NCI-H1092 (cell line): ENCODE data around the gene GTF2F2.
"Not testable (repeated sequence)": the region's sequence is repeated elsewhere in the genome, so short reads cannot be mapped to it uniquely, and the experiment has no call there.

ENCODE experiments used
- DNase-seq: peaks from one replicate; lab custom pipeline; 2025; lab: John Stamatoyannopoulos, UW

GTF2F2 gene

GRCh38 chr13:45255247-45255987 is 135.1 kb downstream of the GTF2F2 start:
- DNase-seq: no peak

GRCh38 chr13:45256254-45256653 is 135.9 kb downstream of the GTF2F2 start:
- DNase-seq: no peak

DNA sequence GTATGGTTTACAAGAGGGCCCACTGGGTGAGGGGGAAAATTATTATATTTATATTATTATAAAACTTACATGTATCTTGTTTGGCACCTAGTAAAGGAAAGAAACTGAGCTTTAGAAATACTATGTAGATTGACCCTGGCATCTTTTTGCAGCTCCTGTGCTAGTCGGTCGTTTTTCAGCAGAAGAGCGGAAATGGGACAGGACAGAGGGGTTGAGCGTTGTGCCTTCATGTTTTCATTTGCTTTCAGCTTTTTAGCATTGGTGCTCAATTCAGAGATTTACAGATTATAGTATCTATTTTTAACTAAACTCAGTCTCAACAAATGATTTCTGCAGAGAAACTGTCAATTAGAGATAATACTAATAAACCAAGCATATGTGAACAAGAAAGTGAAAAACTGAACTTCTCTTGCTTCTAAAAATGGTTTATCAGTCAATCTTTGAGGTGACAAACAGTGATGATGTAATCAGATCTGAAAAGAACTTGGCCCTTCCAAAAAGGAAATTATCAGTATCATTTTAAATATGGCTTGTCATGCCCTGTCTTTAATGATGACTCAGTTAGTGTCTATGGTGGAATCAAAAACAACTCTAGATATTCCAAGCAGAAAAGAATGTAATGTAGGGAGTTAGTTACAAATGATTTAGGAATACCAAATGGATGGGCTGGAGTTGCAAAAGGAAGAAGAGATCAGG is 137.5 kb downstream of the GTF2F2 start:
- DNase-seq: no peak

GRCh38 chr13:45258334-45258675 is 138.0 kb downstream of the GTF2F2 start:
- no peak for DNase-seq

- no peak for DNase-seq
Measured at GRCh38 chr13:45267215-45267614, 146.9 kb downstream of the GTF2F2 start.

GRCh38 chr13:45269204-45269603 is 148.9 kb downstream of the GTF2F2 start:
- no peak for DNase-seq

DNA sequence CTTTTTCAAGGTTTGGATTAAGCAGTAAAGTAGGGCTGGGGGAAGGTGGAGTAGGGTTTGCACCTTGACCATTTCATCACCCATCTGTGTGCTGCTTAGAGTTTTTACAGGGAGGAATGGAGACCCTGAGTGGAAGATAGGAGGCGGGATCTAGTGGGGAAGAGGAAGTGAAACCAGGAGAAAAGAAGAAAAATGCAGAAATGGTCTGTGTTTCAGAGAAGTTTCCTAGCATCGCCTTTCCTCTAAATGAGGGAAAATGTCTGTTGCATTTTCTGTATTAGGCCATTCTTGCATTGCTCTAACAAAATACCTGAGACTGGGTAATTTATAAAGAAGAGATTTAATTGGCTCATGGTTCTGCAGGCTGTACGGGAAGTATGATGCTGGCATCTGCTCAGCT is 156.6 kb downstream of the GTF2F2 start:
- no peak for DNase-seq

GRCh38 chr13:45278096-45278645 is 157.9 kb downstream of the GTF2F2 start:
- no peak for DNase-seq

DNA sequence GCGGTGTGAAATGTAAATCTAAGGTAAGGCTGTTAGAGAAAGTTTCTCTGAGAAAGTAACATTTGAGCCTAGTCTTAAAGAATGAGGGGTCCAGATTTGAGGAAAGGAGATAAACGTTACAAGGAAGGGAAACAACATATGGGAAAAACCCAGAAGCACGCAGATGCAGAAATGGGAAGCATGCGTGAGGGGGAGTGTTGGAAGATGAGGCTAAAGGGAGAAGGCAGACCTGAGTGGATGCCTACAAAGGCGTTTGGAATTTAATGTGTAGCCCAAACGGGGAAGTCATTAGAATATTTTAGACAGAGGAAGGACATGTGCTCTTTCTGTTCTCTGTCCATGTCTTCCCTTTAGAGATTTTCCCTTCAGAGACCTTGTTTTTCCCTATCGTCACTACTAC is 159.7 kb downstream of the GTF2F2 start:
- no peak for DNase-seq

DNA sequence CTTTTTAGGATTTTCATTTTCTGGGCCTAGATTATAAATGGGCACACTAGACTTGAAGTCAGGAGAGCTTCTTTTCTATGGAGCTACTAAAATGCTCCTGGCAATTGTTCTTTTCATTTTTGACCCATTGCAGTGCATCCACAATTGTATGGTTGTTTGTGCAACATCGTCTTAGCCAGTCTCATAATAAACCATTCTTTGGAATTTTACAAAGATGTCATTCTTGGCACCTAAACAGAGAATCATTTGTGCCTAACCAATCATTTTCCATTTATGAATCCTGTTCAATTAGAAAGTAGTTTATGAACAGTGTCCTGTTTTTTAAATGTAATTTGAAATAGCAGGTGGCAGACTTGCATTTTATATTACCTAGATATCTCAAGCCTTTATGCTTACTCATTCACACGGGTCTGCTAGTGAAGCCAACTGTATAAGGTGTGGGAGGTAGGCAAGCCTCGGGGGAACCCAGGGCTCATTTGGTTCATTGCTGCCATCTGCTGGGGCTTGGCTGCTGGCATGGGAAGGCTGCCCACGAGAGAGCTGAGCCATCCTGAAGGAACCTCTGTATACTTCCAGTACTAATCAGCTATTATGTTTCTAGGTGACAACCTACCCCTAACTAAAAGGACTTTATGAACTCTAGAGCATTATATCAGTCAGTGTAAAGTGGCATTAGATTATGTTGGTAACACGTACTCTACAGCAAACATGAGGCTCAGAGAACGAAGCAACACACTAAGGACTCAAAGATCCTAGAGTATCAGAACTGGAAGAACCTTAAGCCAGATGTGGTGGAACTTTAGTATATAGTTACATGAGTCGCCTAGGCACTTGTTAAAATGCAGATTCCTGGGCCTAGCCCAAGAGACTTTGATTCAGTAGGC is 160.7 kb downstream of the GTF2F2 start:
- peak; percentile 36 for DNase-seq

- DNase-seq: no peak
Measured at GRCh38 chr13:45282994-45283393, 162.7 kb downstream of the GTF2F2 start.

DNA sequence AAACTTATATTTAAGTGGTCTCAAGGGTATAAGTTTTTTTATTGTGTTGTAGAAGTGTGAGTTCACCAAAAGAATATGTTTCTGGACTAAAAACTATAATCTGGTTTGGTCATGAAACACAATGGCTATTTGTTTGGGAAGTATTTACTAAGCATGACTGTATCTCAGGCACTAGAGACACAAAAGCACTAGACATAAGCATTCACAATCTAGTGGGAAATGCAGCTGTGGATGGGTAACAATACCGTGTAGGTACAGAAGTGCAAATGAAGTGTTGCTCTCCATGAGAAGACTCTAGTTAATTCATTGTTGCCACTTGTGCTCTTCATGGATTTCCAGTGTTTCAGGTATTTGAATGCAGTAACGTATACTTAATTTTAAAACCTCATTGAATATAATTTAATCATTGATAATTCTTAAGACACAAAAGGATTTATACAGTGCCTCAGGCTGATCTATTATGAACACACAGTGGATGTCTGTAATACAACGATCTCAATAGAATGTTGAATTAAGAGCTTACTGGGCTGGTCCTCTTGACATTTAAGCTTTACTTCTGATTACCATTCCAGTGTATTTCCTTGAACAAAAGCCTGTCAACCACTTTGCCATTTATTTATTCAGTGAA is 169.7 kb downstream of the GTF2F2 start:
- DNase-seq: no peak

DNA sequence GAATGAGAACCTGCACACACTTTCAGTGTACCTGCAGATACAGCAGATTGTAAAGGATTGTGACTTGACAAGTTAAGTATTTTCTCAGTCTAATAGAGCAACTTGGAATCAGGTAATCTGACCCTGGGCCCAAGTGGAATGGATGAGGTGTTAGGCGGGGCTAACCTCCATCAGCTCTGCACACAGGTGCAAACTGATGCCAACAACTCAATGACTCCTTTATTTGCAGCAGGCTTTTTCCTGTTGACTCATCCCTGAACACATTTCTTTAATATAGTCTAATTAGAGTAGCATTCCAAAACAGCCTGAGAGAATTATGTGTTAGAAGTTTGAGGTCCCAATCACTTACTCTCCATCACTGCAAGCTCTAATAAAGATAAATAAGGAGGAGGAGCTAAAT is 171.9 kb downstream of the GTF2F2 start:
- no peak for DNase-seq

GRCh38 chr13:45295536-45295935 is 175.2 kb downstream of the GTF2F2 start:
- DNase-seq: no peak

DNA sequence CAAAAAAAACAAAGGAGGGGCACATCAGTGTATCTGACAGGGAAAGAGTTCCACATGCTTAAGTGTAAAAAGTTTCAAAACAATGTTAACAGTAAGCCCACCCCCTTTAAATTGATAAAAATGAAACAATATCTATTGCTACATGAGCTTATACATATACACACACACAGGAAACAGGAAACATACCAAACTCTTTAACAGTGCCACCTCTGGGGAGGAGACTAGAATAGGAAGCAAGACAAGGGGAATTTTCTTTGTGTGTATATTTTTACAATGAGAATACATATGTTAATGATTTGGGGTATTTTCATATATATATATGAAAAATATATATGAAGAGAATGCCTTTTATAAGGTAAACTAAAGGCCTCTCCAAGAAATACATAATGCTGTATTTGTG is 175.9 kb downstream of the GTF2F2 start:
- DNase-seq: no peak

- no peak for DNase-seq
Measured at GRCh38 chr13:45297456-45298205, 177.3 kb downstream of the GTF2F2 start.

DNA sequence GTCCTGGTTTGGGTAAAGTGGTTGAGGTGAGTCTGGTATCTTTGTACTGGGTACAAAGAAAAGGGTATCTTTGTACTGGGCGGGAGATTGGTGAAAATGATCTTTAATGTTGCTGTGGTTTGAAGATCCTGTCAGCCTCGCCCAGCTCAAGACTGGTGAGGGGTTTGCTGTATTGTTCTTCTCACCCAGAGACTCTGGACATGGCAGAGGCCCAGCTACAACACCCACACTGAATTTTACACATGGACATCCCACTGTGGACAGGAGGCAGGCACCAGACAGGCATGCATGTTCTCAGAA is 177.8 kb downstream of the GTF2F2 start:
- no peak for DNase-seq

- not testable (repeated sequence) for DNase-seq
Measured at GRCh38 chr13:45298550-45298949, 178.2 kb downstream of the GTF2F2 start.

DNA sequence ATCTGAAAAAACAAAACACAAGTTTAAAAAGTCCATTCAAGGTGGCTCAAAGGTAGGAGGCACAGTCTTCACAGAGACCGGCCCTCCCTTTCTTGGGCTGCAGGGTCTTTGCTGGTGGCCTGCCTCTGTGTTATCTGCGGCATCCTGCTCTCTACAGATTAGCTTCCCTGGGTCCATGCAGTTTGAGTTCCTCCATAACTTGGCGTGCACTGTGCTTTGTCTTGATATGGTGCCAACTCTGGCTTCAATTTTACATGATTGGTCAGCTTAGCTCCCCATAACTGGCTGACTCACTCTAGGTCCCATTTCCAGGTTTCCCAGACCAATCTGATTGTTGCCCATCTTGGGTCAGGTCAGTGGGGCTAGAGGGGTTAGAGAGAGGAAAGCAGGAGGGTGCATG is 178.9 kb downstream of the GTF2F2 start:
- no peak for DNase-seq

DNA sequence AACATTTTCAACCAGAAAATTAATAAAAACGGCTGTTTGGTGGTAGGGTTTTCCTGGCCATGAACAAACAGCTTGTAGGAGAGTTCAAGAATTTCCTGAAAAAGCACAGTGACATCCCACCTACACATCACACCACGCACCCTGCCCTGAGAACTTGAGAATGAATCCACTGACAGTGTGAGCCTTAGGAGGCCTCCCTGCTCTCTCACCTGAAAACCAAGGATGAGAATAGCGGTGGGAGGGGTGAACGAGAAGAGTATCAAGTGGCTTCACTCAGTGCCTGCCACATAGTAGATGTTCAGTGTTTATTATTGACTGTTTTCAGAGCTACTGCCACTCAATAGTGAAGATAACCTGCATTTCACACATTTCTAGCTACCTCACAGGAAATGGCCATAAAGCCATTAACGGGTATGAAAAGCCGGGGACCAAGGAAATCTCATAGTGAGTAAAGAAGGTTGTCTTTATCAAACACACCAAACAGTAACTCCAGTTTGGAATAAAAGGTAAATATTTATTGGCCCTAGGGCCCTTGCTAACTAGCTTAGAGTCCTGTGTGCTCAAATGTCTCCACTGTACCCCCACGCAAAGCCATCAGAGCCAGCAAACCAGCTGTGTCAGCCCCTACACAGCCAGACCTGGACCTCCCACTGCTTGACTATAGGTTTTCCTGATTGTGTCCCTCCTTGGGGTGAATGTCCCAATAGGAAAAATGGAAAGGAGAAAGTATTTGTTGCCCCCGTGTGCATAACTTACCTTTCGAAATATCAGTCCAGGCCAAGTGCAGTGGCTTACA is 180.1 kb downstream of the GTF2F2 start:
- DNase-seq: no peak

DNA sequence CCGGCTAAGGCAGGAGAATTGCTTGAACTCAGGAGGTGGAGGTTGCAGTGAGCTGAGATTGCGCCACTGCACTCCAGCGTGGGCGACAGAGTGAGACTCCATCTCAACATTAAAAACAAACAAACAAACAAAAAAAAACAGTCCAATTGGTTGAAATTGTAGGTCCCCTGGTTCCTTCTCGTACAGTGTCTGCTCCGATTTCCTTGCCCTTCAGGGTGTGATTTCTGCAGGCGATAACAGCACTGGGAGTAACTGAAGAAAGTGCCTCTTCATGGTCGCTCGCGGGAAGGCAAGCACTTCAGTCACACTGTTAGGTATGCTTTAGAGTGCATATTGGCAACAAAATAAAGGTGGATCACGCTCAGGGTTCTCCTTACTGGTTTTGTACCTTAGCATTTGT is 181.0 kb downstream of the GTF2F2 start:
- no peak for DNase-seq
